ENCODE data around the gene USP3. TPM values are rescaled to one million over a fixed set of nuclear protein-coding genes. Genes with fewer than 3 reads are reported as not detected.
"Not testable (repeated sequence)": the region's sequence is repeated elsewhere in the genome, so short reads cannot be mapped to it uniquely, and the experiment has no call there.

USP3 gene
- total RNA-seq, 1 donor from 2014 or later = 57.3 TPM

- DNase-seq (ENCODE audit: extremely low spot score, unreplicated experiment) = no peak
- Mint-ChIP-seq H3K4me3 (no peak overlapping the region), H3K9me3 (no peaks in the 10 kb centered on the region), H3K36me3 (no peaks in the 10 kb centered on the region), H3K4me1 (ENCODE audit: unreplicated experiment) (peaks cover 67% of the 10 kb centered on the region), H3K27me3 (no peaks in the 10 kb centered on the region), H3K27ac (no peak overlapping the region)
- no peak for TF ChIP-seq CTCF (conservative IDR thresholded peaks at IDR 0.05)
Measured at GRCh38 chr15:63519041-63519440, 14.6 kb downstream of the USP3 start.

- Mint-ChIP-seq H3K27ac (no peak overlapping the region), H3K27me3 (no peaks in the 10 kb centered on the region), H3K36me3 (no peaks in the 10 kb centered on the region), H3K4me1 (ENCODE audit: unreplicated experiment) (peaks cover 69% of the 10 kb centered on the region), H3K4me3 (no peak overlapping the region), H3K9me3 (no peaks in the 10 kb centered on the region)
- no peak for TF ChIP-seq CTCF (conservative IDR thresholded peaks at IDR 0.05)
- DNase-seq (ENCODE audit: extremely low spot score, unreplicated experiment) = no peak
Measured at GRCh38 chr15:63519548-63520178, 15.3 kb downstream of the USP3 start.

GRCh38 chr15:63520462-63520861, 16.1 kb downstream of the USP3 start:
- peaks cover 72% of the 10 kb centered on the region for H3K4me1 Mint-ChIP-seq (ENCODE audit: unreplicated experiment)
- not testable (repeated sequence) for H3K9me3 Mint-ChIP-seq; H3K27me3 Mint-ChIP-seq; H3K4me3 Mint-ChIP-seq; H3K27ac Mint-ChIP-seq; DNase-seq (ENCODE audit: extremely low spot score, unreplicated experiment); H3K36me3 Mint-ChIP-seq

GRCh38 chr15:63522225-63522578, 17.8 kb downstream of the USP3 start:
- H3K27me3 Mint-ChIP-seq = no peaks in the 10 kb centered on the region
- no peaks in the 10 kb centered on the region for H3K36me3 Mint-ChIP-seq
- H3K4me1 Mint-ChIP-seq (ENCODE audit: unreplicated experiment) = peaks cover 63% of the 10 kb centered on the region
- no peak overlapping the region for H3K27ac Mint-ChIP-seq
- no peak for TF ChIP-seq CTCF (conservative IDR thresholded peaks at IDR 0.05)
- DNase-seq (ENCODE audit: extremely low spot score, unreplicated experiment) = no peak
- H3K4me3 Mint-ChIP-seq = no peak overlapping the region
- H3K9me3 Mint-ChIP-seq = no peaks in the 10 kb centered on the region

GRCh38 chr15:63523306-63523990, 19.1 kb downstream of the USP3 start:
- Mint-ChIP-seq H3K27ac (no peak overlapping the region), H3K4me3 (no peak overlapping the region), H3K27me3 (no peaks in the 10 kb centered on the region), H3K36me3 (peaks cover 4% of the 10 kb centered on the region), H3K9me3 (no peaks in the 10 kb centered on the region), H3K4me1 (ENCODE audit: unreplicated experiment) (peaks cover 62% of the 10 kb centered on the region)
- no peak for DNase-seq (ENCODE audit: extremely low spot score, unreplicated experiment)
- no peak for TF ChIP-seq CTCF (conservative IDR thresholded peaks at IDR 0.05)

GRCh38 chr15:63524316-63525015, 20.1 kb downstream of the USP3 start:
- Mint-ChIP-seq H3K36me3 (peaks cover 4% of the 10 kb centered on the region), H3K27me3 (no peaks in the 10 kb centered on the region), H3K4me1 (ENCODE audit: unreplicated experiment) (peaks cover 57% of the 10 kb centered on the region), H3K27ac (no peak overlapping the region), H3K9me3 (no peaks in the 10 kb centered on the region), H3K4me3 (no peak overlapping the region)
- TF ChIP-seq CTCF (conservative IDR thresholded peaks at IDR 0.05) = no peak
- DNase-seq (ENCODE audit: extremely low spot score, unreplicated experiment) = no peak
